Stimulated activated CD4-positive, alpha-beta T cell treated with anti-CD3 and anti-CD28 coated beads, Interleukin-15, amount 100 ng/mL, for 1 hour (primary cell): ENCODE results near the gene DNAJC8.

Experiments
- DNase-seq, 2 donors: peaks; one replicate each; pipeline ENCODE4 v3.0.0-alpha.2; 2020; ENCODE audit warnings: low read depth in 1 of 2, low spot score in 1 of 2

The DNAJC8 gene

GRCh38 chr1:28256197-28256827, 23.5 kb upstream of the DNAJC8 start:
- DNase-seq = no peak

DNA sequence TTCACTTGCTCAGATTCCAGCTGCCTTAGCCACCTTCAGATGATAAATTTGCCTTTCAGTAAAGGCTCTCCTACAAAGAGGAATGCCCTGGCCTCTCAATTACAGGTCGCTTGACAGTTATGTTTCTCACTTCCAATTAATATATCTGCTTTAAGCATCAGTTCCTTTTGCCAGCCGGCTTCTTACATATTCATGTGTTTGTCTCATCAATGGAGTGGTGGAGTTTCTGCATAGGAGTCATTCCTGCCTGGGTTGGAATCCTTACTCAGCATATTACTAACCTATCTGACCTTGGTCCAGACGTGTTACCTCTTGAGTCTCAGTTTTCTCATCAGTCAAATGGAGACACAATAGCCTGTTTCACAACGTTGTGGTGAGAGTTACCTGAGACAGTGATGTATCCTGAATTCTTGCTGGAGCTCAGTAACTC, 17.1 kb upstream of the DNAJC8 start:
- DNase-seq = no peak

DNA sequence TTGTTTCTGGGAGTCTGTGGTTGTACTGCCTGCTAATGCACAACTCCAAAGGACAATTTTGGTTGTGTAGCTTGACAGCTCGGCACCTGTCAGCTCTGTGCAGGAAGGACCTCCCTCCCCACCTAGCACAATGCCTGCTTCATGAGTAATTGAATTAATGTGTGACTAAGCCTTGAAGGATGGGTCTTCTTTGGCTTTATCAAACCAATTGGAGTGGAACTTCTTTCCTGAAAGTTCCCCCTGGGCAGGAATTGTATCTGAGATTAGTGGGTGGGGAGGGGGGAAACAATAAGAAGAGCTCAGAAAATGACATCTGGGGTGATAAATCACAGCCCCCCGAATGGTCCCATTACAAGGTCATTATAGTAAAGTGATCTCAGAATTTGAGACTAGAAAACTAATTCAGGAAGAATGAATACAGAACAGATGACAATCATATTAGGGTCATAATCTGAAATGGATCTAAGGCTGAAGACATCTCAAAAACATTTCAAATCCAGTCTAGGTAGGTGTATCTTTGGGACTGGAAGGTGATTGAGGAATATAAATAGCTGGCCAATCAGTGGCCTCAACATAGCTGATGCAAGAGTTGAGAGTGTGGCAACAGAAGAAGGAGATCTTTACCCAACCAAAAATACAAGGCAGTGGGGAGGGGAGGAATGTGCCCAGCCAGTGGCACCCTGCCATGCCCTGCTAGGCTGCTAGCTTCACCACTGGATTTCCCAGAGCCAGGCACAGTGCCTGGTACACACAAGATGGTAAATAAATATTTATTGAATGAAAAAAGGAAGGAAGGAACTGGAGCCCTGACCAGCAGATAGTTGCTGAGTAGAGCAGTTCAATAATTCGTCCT, 16.4 kb upstream of the DNAJC8 start:
- no peak for DNase-seq

GRCh38 chr1:28248273-28249012, 15.6 kb upstream of the DNAJC8 start:
- DNase-seq = peak; percentile 63

- DNase-seq = no peak
Measured at GRCh38 chr1:28247612-28248272, 14.9 kb upstream of the DNAJC8 start.

DNA sequence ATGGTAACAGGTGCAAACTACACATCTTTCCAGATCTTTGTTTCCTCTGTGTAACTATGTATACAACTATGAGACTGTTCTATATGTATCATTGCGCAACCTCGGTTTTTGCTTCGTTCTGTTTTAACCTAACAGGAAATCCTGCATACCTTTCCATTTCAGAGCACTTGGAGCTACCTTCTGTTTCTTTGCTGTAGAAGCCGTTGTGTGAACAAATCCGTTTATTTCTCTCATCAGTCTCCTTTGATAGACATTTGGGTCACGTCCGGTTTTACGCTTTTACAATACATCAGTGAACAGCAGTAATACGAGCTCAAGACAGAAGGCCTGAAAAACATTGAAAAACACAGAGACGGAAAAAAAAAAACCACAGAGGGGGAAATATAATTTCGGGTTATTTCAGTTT, 13.6 kb upstream of the DNAJC8 start:
- DNase-seq = no peak

- DNase-seq = no peak
Measured at GRCh38 chr1:28244549-28245251, 11.9 kb upstream of the DNAJC8 start.

GRCh38 chr1:28243685-28244311, 11.0 kb upstream of the DNAJC8 start:
- no peak for DNase-seq

DNA sequence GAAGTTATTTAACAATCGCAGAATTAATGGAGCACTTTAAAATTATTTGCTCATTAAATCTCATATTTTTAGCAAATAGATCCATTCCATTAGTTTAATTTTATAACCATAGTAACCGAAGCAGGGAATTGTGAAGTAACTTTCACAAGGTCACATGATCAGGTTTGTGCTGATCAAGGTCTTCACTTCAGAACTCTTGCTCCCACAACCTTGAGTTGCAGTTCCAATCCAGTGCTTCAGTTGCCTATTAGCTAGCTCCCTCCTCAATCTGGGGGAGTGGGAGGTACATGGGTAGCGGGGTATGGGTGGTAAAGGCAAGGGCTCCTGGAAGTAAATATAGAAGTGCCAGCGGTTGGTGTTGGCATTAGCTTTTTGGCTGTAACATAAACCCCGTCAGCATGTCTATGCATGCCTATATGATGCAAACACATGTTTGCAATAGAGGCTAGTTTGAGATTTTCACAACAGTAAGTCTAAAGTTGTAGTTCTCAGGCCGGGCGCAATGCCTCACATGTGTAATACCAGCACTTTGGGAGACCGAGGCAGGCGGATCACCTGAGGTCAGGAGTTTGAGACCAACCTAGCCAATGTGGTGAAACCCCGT, 8.9 kb upstream of the DNAJC8 start:
- no peak for DNase-seq

- DNase-seq = no peak
Measured at GRCh38 chr1:28240024-28240423, 7.2 kb upstream of the DNAJC8 start.

- DNase-seq = no peak
Measured at GRCh38 chr1:28239004-28239403, 6.2 kb upstream of the DNAJC8 start.

DNA sequence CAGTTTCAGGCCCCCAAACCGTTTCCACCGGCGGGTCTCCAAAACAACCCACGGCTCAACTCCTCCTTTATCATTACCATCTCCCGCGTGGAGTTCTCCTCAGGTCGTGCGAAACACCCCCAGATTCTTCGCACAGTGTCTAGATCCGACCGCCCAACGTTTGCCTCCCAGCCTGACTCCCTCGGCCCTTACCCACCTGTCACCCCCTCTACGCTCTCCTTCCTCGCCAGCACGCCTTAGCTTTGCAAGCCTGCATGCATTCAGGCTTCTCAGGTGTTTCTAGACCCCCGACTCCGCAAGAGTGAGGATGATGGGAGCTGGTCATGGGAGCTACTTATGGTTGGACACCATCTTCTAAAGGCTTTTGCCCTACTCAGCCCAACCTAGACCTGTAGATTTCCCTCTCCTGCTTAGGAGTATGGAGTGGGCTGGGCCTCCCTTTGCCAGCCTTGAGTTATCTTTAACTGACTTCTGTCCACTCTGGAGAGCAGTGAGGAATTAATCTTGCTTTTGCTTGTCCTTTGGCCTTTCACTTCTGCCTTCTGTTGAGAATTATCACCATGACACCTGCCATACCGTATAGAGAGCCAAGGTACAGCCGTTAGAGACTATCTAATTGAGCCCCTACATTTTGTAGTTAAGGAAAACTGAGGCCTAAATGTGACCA, 4.0 kb upstream of the DNAJC8 start:
- DNase-seq = no peak

DNA sequence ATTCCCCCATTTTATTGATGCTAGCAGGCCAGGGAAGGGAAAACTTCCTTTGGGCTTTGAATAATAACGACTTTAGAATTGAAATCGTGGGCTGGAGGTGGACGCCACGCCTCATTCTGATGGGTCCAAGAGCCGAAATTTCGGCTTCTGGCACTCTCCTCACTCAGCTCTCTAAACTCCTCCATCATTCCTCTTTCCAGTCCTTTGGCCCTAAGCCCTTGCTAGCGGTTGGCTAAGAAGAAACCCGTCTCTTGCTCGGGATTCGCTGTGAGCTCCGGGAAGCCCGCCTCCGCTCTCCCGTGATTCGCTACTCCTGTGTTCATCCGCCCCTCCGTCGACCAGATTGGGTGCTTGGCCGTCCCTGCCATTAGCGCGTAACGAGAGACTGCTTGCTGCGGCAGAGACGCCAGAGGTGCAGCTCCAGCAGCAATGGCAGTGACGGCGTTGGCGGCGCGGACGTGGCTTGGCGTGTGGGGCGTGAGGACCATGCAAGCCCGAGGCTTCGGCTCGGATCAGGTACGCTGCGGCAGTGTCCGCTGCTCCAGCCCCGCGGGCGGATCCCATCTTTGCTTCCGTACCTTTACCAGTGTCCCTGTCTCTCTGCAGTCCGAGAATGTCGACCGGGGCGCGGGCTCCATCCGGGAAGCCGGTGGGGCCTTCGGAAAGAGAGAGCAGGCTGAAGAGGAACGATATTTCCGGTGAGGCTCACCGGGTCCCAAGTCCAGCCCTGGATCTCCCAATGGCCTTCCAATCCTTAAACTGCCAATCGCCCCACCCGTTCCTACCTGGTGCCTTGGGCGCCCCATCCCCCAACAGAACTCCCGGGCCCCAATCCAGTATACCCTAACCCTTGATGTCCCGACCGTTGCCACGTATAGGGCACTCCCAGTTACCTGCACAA, 3.2 kb upstream of the DNAJC8 start, which contains the start of gene ATP5IF1:
ATP5IF1 (plus strand) TSS at position 370 of the 901 bp plus-strand sequence; CDS start at position 430, 60 bp downstream.
- peak; percentile 85 to 87 for DNase-seq

GRCh38 chr1:28233264-28233606, 406 bp upstream of the DNAJC8 start:
- no peak for DNase-seq

GRCh38 chr1:28229996-28230395, 2.8 kb downstream of the DNAJC8 start:
- no peak for DNase-seq

GRCh38 chr1:28229089-28229488, 3.7 kb downstream of the DNAJC8 start:
- DNase-seq = no peak

DNA sequence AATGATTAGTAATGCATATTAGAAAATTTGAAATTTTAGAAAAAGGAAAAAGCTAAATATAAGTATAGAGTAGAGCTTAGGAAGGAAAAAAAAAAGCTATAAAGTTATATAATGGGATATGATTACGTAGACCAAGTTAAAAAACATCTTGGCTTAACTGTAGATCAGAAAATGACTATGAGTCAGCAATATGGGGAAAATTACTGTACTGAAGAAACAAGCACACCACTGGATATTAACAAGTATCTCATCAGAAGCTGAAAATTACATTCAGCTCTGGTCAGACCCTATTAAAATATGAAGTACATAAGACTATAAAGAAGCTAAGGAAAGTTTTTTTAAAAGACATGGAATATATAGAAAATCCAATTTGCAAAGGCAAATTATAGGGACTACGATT, 19.5 kb downstream of the DNAJC8 start:
- DNase-seq = no peak

- DNase-seq = no peak
Measured at GRCh38 chr1:28209700-28210099, 23.1 kb downstream of the DNAJC8 start.
